ENCODE data around the gene DRD4.

The DRD4 gene

GRCh38 chr11:610146-610801 is 26.8 kb upstream of the DRD4 start:
- DNase-seq: no peak

- DNase-seq: no peak
Observed at GRCh38 chr11:611001-611996, 25.8 kb upstream of the DRD4 start.

GRCh38 chr11:612201-612960 is 24.7 kb upstream of the DRD4 start:
- DNase-seq: peak; percentile 32

GRCh38 chr11:612961-613300 is 24.1 kb upstream of the DRD4 start:
- no peak for DNase-seq

GRCh38 chr11:613369-613968 is 23.6 kb upstream of the DRD4 start:
- DNase-seq: peak; percentile 80

- DNase-seq: no peak
Observed at GRCh38 chr11:614021-614622, 22.9 kb upstream of the DRD4 start.

GRCh38 chr11:614623-615503 is 22.2 kb upstream of the DRD4 start:
- DNase-seq: no peak

GRCh38 chr11:615504-616319 is 21.4 kb upstream of the DRD4 start, which contains the start of gene IRF7:
Gene IRF7, minus strand, starts transcription at chr11:615950. Its CDS starts 586 bp downstream, at chr11:615364.
- DNase-seq: peak; percentile 89

GRCh38 chr11:616320-617198 is 20.5 kb upstream of the DRD4 start:
- no peak for DNase-seq

GRCh38 chr11:617199-617911 is 19.7 kb upstream of the DRD4 start:
- DNase-seq: no peak

GRCh38 chr11:617912-618682 is 19.0 kb upstream of the DRD4 start:
- no peak for DNase-seq

- DNase-seq: no peak
Observed at GRCh38 chr11:618856-619627, 18.0 kb upstream of the DRD4 start.

GRCh38 chr11:619628-620050 is 17.4 kb upstream of the DRD4 start:
- no peak for DNase-seq

- DNase-seq: no peak
Observed at GRCh38 chr11:620201-620600, 16.9 kb upstream of the DRD4 start.

- no peak for DNase-seq
Observed at GRCh38 chr11:620935-621814, 15.9 kb upstream of the DRD4 start.

- DNase-seq: no peak
Observed at GRCh38 chr11:621838-622237, 15.2 kb upstream of the DRD4 start.
